Ovary (tissue), 9 donors: ENCODE results near the gene DGKK. TPM values are rescaled to one million over a fixed set of nuclear protein-coding genes. Genes with fewer than 3 reads are reported as not detected.

ENCODE experiments used
- DNase-seq, 5 donors: peaks; one replicate each; pipeline ENCODE4 v3.0.0-alpha.2; 2019 to 2020
- H3K27ac ChIP-seq, 2 donors: fragments of 200-600 bp; one replicate each; pipeline versions ENCODE4 v1.5.1 to v1.8.0; 2019 to 2022
- H3K27me3 ChIP-seq: fragments of 200-600 bp; one replicate; pipeline ENCODE4 v1.8.0; 2022
- H3K36me3 ChIP-seq: fragments of 200-600 bp; sonication (generic); one replicate; pipeline ENCODE4 v1.5.1; 2019
- H3K4me1 ChIP-seq: one replicate; pipeline ENCODE4 v1.8.1; 2013; ENCODE audit warnings: mild to moderate bottlenecking, moderate library complexity; ENCODE audit not compliant: insufficient read depth
- H3K4me3 ChIP-seq: fragments of 200-600 bp; sonication (generic); one replicate; pipeline ENCODE4 v1.5.1; 2017
- H3K9me3 ChIP-seq, 2 donors: fragments of 200-600 bp in 1 of 2; sonication (generic) in 1 of 2; one replicate each; pipeline versions ENCODE4 v1.5.1 to v1.8.1; 2013 to 2019; ENCODE audit warnings: mild to moderate bottlenecking in 1 of 2, moderate library complexity in 1 of 2
- CTCF ChIP-seq, 3 donors: fragments of 450-650 bp in 2 of 3; fragments of 200-600 bp in 1 of 3; IDR thresholded peaks; one replicate each; pipeline versions ENCODE4 v1.5.1 to v1.8.0; 2016 to 2022; ENCODE audit warnings: antibody characterized with exemption in 3 of 3, mild to moderate bottlenecking in 1 of 3
- EP300 ChIP-seq: sonication (generic); formaldehyde crosslinking; IDR thresholded peaks from one replicate; pipeline ENCODE4 v1.6.1; 2017; ENCODE audit warnings: antibody characterized with exemption
- POLR2A ChIP-seq: fragments of 450-650 bp; IDR thresholded peaks from one replicate; pipeline ENCODE4 v1.6.1; 2017; ENCODE audit warnings: antibody characterized with exemption, mild to moderate bottlenecking, moderate library complexity
- WGBS, 3 donors: extraction: QIAGEN DNeasy Blood & Tissue Kit in 1 of 3; methylation state at CpG; one replicate each; pipeline versions ENCODE4 v1.1.5 to v1.1.7; 2013 to 2017; 5-methylcytosine and 5-hydroxymethylcytosine counted together
- intact Hi-C, 4 donors: fragments of 100-400 bp; cut with DNase I; formaldehyde crosslinking; loops; one replicate each; pipeline versions ENCODE4 v1.11.0 to v1.15.1; 2022 to 2023
- polyA plus RNA-seq, 2 donors: library from polyadenylated mRNA; stranded (reverse); fragments of 200-250 nt in 1 of 2; fragments of 350-450 nt in 1 of 2; fragmentation: Illumina TruSeq in 1 of 2; extraction: RNeasy Lipid Tissue Mini Kit (QIAGEN cat#74804) in 1 of 2; gene quantifications; one replicate each; pipeline ENCODE4 v1.2.3, GENCODE V29; 2013 to 2014
- total RNA-seq, 7 donors: library from RNA; depleted of rRNA in 2 of 7; stranded (reverse); fragments of >200 nt in 2 of 7; fragmentation: NEBNext Ultra II Directional in 3 of 7; extraction: Animal tissue kit (Norgen Biotek cat#: 25700) in 3 of 7; gene quantifications; one replicate each; pipeline versions ENCODE4 v1.1.0 to v1.2.4, GENCODE V29; 2016 to 2023
- donor health status: DM: no; HTN: no; CAD: no; lungs with moderate emphysema.
- donor health status: DM: no; HTN: no; CAD: no.
- donor health status: Bipolar disorder and iron deficiency.
- donor health status: DM: yes; HTN: yes; CAD: no.
- donor health status: DM: no; HTN: no; CAD: no.
- donor health status: DM: yes; HTN: yes; CAD: no.

DGKK gene
- total and polyA plus RNA-seq, 9 donors, result 0.11 TPM; not detected in 8

GRCh38 chrX:50492720-50493119 is 22.1 kb upstream of the DGKK start:
- no peak for DNase-seq
- intact Hi-C loops, result no loop called here

GRCh38 chrX:50484662-50485061 is 14.0 kb upstream of the DGKK start:
- intact Hi-C loops, result no loop called here
- H3K9me3 ChIP-seq, result no peaks in the 10 kb centered on the region
- no peak overlapping the region for H3K27ac ChIP-seq
- DNase-seq, result no peak
- WGBS, 3 donors, result 58 to 73% (median 70%) methylated on average over 1 of the region's 1 CpG
- no peak overlapping the region for H3K4me3 ChIP-seq
- no peaks in the 10 kb centered on the region for H3K27me3 ChIP-seq
- H3K36me3 ChIP-seq, result no peaks in the 10 kb centered on the region
- TF ChIP-seq EP300 (no peak), POLR2A (no peak), CTCF (IDR thresholded peaks at IDR 0.05) (no peak)
- H3K4me1 ChIP-seq, result no peaks in the 10 kb centered on the region

More at GRCh38 chrX:50492720-50493119, 22.1 kb upstream of the DGKK start:
- Histone ChIP-seq H3K4me3 (no peak overlapping the region), H3K9me3 (no peaks in the 10 kb centered on the region), H3K4me1 (no peaks in the 10 kb centered on the region), H3K27me3 (no peaks in the 10 kb centered on the region), H3K36me3 (no peaks in the 10 kb centered on the region), H3K27ac (no peak overlapping the region)
- 67 to 75% (median 73%) methylated on average over 2 of the region's 2 CpGs for WGBS, 3 donors
- no peak for TF ChIP-seq CTCF (IDR thresholded peaks at IDR 0.05)

- TF ChIP-seq CTCF (IDR thresholded peaks at IDR 0.05) (no peak), POLR2A (no peak), EP300 (no peak)
- Histone ChIP-seq H3K9me3 (no peaks in the 10 kb centered on the region), H3K27me3 (no peaks in the 10 kb centered on the region), H3K4me1 (no peaks in the 10 kb centered on the region), H3K36me3 (no peaks in the 10 kb centered on the region), H3K4me3 (no peak overlapping the region), H3K27ac (no peak overlapping the region)
- no peak for DNase-seq
- 7 to 93% (median 92%) methylated on average over 1 of the region's 1 CpG for WGBS, 3 donors
- intact Hi-C loops, result no loop called here
These were observed 12.7 kb upstream of the DGKK start for GRCh38 chrX:50483283-50483682.

- DNase-seq, result no peak
- Histone ChIP-seq H3K4me1 (no peaks in the 10 kb centered on the region), H3K36me3 (no peaks in the 10 kb centered on the region), H3K27me3 (no peaks in the 10 kb centered on the region), H3K27ac (no peak overlapping the region), H3K9me3 (no peaks in the 10 kb centered on the region), H3K4me3 (no peak overlapping the region)
- TF ChIP-seq EP300 (no peak), POLR2A (no peak), CTCF (IDR thresholded peaks at IDR 0.05) (no peak)
- intact Hi-C loops, result no loop called here
- 40 to 56% (median 54%) methylated on average over 5 of the region's 5 CpGs for WGBS, 3 donors
These were observed 4.6 kb upstream of the DGKK start for GRCh38 chrX:50475208-50475607.

- DNase-seq, result no peak
- no peak for TF ChIP-seq EP300
- TF ChIP-seq POLR2A, result no peak
- no peak for TF ChIP-seq CTCF (IDR thresholded peaks at IDR 0.05)
- Histone ChIP-seq H3K9me3 (no peaks in the 10 kb centered on the region), H3K36me3 (no peaks in the 10 kb centered on the region), H3K4me3 (no peak overlapping the region), H3K27me3 (no peaks in the 10 kb centered on the region), H3K4me1 (no peaks in the 10 kb centered on the region), H3K27ac (no peak overlapping the region)
- intact Hi-C loops, result no loop called here
- 31 to 39% (median 37%) methylated on average over 23 of the region's 23 CpGs for WGBS, 3 donors
These were observed 765 bp upstream of the DGKK start for GRCh38 chrX:50471390-50471789.
